Stimulated activated naive CD4-positive, alpha-beta T cell (primary cell): Measurements from ENCODE around the gene ATRNL1.
A peak's percentile ranks its signal among the peaks of the same experiment; 100 is the strongest.
"Not testable (repeated sequence)": the region's sequence is repeated elsewhere in the genome, so short reads cannot be mapped to it uniquely, and the experiment has no call there.

Experiments used
- DNase-seq, 6 experiments: peaks; one replicate each; lab custom pipeline; 2025; lab: John Stamatoyannopoulos, UW

ATRNL1 gene

GRCh38 chr10:115092555-115093285 is 445 bp upstream of the ATRNL1 start:
- no peak for DNase-seq

- peak in 1 of 6 experiments; percentile 2 for DNase-seq
Measured at GRCh38 chr10:115093776-115094408, 727 bp downstream of the ATRNL1 start.

GRCh38 chr10:115094416-115095140 is 1.4 kb downstream of the ATRNL1 start:
- no peak for DNase-seq

GRCh38 chr10:115095758-115096157 is 2.6 kb downstream of the ATRNL1 start:
- no peak for DNase-seq

GRCh38 chr10:115103700-115104099 is 10.5 kb downstream of the ATRNL1 start:
- no peak for DNase-seq

- DNase-seq = not testable (repeated sequence)
Measured at GRCh38 chr10:115105411-115105810, 12.2 kb downstream of the ATRNL1 start.

GRCh38 chr10:115107830-115108229 is 14.7 kb downstream of the ATRNL1 start:
- no peak for DNase-seq

GRCh38 chr10:115117301-115117700 is 24.1 kb downstream of the ATRNL1 start:
- DNase-seq = no peak

GRCh38 chr10:115118346-115118745 is 25.2 kb downstream of the ATRNL1 start:
- no peak for DNase-seq

GRCh38 chr10:115125505-115125904 is 32.3 kb downstream of the ATRNL1 start:
- no peak for DNase-seq

GRCh38 chr10:115129752-115130151 is 36.6 kb downstream of the ATRNL1 start:
- DNase-seq = no peak

GRCh38 chr10:115136616-115137015 is 43.5 kb downstream of the ATRNL1 start:
- no peak for DNase-seq

GRCh38 chr10:115141254-115141653 is 48.1 kb downstream of the ATRNL1 start:
- no peak for DNase-seq

GRCh38 chr10:115157357-115157756 is 64.2 kb downstream of the ATRNL1 start:
- DNase-seq = no peak

- DNase-seq = no peak
Measured at GRCh38 chr10:115163129-115163528, 70.0 kb downstream of the ATRNL1 start.

GRCh38 chr10:115164220-115164619 is 71.1 kb downstream of the ATRNL1 start:
- DNase-seq = no peak

- DNase-seq = no peak
Measured at GRCh38 chr10:115167751-115168150, 74.6 kb downstream of the ATRNL1 start.

- no peak for DNase-seq
Measured at GRCh38 chr10:115171392-115171960, 78.3 kb downstream of the ATRNL1 start.

GRCh38 chr10:115173915-115174443 is 80.8 kb downstream of the ATRNL1 start:
- DNase-seq = no peak

- DNase-seq = not testable (repeated sequence)
Measured at GRCh38 chr10:115207276-115207675, 114.1 kb downstream of the ATRNL1 start.

- DNase-seq = no peak
Measured at GRCh38 chr10:115209133-115209532, 116.0 kb downstream of the ATRNL1 start.

- no peak for DNase-seq
Measured at GRCh38 chr10:115214829-115215228, 121.7 kb downstream of the ATRNL1 start.
